Mesangial cell (primary cell): Measurements from ENCODE around the gene TMPO. TPM values are rescaled to one million over a fixed set of nuclear protein-coding genes. Genes with fewer than 3 reads are reported as not detected.

ENCODE experiments used
- total RNA-seq: library from RNA; depleted of rRNA; stranded (reverse); fragments of >200 nt; gene quantifications from 2 replicates; pipeline ENCODE4 v1.2.3, GENCODE V29; 2015

The TMPO gene, protein sequence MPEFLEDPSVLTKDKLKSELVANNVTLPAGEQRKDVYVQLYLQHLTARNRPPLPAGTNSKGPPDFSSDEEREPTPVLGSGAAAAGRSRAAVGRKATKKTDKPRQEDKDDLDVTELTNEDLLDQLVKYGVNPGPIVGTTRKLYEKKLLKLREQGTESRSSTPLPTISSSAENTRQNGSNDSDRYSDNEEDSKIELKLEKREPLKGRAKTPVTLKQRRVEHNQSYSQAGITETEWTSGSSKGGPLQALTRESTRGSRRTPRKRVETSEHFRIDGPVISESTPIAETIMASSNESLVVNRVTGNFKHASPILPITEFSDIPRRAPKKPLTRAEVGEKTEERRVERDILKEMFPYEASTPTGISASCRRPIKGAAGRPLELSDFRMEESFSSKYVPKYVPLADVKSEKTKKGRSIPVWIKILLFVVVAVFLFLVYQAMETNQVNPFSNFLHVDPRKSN
- 53.0 and 174 TPM in 2 replicates for total RNA-seq

DNA sequence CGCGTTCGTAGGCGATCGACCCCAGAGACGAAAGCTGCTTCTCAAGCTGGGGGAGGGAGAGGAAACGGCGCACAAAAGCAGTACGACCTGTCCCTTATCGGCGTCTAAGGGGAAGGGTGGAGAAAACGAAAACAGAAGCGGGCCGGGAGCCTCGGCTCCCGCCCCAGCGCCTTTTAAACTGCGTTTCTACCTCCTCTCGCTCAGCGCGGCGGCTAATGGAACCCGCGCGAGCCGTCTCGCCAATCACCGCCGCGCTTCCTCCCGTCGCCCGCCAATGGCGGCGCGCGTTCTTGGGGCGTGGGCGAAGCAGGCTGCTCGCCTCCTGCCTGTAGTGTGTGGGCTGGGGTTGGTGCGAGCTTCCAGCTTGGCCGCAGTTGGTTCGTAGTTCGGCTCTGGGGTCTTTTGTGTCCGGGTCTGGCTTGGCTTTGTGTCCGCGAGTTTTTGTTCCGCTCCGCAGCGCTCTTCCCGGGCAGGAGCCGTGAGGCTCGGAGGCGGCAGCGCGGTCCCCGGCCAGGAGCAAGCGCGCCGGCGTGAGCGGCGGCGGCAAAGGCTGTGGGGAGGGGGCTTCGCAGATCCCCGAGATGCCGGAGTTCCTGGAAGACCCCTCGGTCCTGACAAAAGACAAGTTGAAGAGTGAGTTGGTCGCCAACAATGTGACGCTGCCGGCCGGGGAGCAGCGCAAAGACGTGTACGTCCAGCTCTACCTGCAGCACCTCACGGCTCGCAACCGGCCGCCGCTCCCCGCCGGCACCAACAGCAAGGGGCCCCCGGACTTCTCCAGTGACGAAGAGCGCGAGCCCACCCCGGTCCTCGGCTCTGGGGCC, at the start of gene TMPO:
Gene TMPO, plus strand, starts transcription at position 304 of the 824 bp plus-strand sequence. Its CDS starts 278 bp downstream, at position 582.

GRCh38 chr12:98593351-98594049, 78.1 kb downstream of the TMPO start, which contains the start of gene SLC25A3:
SLC25A3 (plus strand) TSS chr12:98593686; CDS start chr12:98593979, 293 bp downstream.

Other genes with a start within 250 kb of the TMPO start
- 585 and 607 TPM in 2 replicates for gene SLC25A3, start 78.1 kb downstream of the TMPO start, total RNA-seq
- 15.5 and 43.0 TPM in 2 replicates for gene IKBIP, start 129.2 kb downstream of the TMPO start, total RNA-seq
- gene APAF1, start 129.7 kb downstream of the TMPO start, total RNA-seq = 10.3 and 11.7 TPM in 2 replicates